GM18873 (cell line): ENCODE data around the gene ASCL5.
A peak's percentile ranks its signal among the peaks of the same experiment; 100 is the strongest.

Experiments used
- ATAC-seq: cut with Tn5 transposase; IDR thresholded peaks from one replicate; pipeline ENCODE4 v1.9.1; 2021; ENCODE audit warnings: mild to moderate bottlenecking, moderate library complexity, moderate number of reproducible peaks; ENCODE audit not compliant: unreplicated experiment, low FRiP score

Gene ASCL5

DNA sequence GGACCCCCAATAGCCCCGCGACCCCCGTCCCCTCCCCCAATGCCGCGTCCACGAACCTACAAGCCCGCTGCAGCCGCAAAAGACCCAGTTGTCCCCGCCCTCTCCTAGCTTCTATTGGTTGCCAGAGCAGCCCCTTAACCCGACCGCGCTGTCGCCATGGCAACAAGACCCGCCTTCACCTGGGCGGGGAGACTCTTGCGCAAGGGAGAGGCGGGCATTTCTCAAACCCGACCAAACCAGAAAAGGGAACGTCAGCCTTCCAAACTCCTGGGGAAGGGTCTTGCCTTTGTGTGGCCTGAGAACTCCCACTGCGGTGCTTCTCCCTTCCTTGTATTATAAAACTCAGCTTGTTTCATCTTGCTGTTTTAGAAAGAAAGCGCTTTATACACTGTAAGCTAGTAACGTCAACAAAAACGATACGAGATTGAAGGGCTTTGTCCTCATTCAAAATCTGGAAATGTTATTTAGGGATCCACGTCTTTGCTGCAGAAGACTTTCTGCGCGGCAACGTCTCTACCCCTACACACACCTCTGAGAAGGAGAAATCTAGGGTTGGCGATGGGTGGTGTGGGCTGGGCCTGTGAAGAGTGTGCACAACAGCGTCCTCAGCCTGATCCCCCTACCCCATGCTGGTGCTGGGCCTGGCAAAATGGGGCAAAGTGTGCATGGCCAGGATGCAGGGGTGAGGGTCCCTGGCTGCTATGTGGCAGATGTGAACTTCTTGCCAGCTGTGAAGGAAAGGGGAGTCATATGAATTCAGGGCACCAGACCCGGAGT, 27.6 kb upstream of the ASCL5 start, which contains the start of gene TMEM9:
Gene TMEM9, minus strand, starts transcription at position 86 of the 777 bp plus-strand sequence. CDS start 551 bp downstream, outside the sequence.
- ATAC-seq = peak; percentile 82

- peak; percentile 37 for ATAC-seq
These were observed 26.7 kb upstream of the ASCL5 start for GRCh38 chr1:201153474-201154388.

- ATAC-seq = no peak
These were observed 22.4 kb upstream of the ASCL5 start for GRCh38 chr1:201149400-201149799.

DNA sequence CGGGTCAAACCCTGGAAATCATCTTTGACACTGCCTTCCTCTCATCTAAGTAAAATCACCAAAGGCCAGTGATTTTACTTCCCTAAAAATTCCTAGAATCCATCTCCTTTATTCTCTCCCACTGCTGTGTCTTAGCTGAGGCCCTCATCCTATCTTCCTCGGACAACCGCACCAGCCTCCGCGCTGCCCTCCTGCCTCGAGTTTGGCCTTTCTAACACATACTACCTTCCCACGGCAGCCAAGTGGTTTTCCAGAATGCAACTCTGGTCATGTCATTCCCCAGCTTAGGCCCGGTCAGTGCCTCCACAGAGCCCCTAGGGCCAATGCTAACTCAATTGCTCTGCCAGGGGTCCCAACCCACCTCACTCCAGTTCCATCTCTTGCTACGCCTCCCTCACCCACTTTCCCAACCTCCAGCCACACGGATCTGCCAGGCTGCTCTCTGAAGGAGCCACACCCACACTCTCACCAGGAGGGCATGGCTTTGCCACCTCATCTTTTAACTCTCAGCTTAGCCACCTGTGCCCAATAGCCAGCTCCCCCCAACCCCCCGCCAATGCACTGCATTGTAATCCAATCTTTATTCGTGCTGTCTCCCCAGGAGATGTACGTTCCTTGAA, 20.5 kb upstream of the ASCL5 start:
- ATAC-seq = no peak

- ATAC-seq = no peak
These were observed 19.8 kb upstream of the ASCL5 start for GRCh38 chr1:201146626-201147390.

DNA sequence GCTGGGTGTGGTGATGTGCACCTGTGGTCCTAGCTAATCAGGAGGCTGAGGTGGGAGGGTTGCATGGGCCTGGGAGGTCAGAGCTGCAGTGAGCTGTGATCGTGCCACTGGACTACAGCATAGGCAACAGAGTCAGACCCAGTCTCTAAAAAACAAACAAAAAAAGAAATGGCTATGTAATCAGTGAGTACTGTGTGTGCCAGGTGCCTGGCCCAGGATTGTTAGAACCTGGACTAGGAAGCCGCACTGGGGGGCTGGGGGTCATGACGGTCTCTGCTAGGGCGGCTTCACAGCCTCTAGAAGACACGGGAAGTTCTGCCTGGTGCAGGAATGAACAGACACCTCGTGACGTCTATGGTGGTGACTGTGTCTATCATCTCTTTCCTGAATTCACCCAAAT, 18.8 kb upstream of the ASCL5 start:
- no peak for ATAC-seq

- ATAC-seq = no peak
These were observed 18.1 kb upstream of the ASCL5 start for GRCh38 chr1:201145132-201145531.

DNA sequence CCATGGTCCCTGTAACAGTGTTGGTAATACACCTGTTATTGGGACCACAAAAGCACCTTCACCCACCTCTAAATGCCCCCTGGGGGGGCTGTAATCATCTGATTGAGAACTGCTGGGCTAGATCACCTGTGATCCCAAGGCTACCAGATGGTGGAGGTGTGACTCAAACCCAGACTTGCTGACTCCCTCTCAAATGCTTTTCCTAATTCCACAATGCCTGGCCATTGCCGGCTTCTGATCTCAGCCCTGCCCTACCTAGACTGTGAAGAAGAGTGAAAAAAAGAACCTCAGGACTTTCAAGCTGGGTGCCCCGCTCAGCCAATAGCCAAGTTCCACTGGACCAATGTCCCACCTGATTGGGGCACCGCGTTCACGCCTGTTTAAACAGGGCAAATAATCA, 17.7 kb upstream of the ASCL5 start:
- ATAC-seq = no peak

DNA sequence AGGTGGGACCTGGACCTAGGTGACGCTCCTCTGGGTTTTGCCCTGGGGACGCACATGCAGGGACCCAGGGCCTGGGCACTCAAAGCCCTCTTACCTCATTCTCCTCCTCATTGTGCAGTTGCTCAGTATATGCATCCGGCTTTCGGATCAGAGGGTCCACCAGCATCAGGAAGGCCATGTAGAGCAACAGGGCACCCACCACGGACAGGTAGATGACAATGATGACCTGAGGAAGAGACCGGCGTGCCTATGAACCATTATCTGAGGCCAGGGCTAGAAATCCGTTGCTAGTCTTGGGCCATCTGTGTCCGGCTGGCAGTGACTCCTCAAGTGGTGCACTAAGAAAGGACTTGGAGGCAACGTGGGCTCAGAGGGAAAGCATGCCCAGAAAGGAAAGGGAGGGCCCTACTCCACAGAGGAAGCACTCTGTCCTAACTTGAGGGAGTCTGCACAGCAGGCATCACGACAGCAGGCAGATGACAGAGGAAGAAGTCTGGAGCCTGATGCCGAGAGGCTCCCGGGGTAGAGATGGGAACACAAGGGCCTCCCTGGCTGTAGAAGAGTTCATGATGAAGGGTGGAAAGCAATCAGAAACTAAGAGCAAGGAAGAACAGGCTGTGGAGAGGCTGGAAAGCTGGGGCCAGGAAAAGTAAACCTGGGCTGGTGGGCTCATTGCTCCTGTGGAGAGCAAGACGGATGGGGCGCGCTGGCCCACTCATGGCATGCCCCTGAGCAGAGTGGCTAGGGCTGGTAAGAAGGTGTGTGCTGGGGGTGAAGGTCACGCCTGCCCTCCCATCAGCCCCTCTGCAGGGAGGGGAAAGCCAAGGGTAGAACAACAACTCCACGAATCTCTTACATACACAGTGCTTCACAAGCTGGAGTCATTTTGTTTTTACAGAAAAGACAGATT, 17.0 kb upstream of the ASCL5 start:
- ATAC-seq = no peak

DNA sequence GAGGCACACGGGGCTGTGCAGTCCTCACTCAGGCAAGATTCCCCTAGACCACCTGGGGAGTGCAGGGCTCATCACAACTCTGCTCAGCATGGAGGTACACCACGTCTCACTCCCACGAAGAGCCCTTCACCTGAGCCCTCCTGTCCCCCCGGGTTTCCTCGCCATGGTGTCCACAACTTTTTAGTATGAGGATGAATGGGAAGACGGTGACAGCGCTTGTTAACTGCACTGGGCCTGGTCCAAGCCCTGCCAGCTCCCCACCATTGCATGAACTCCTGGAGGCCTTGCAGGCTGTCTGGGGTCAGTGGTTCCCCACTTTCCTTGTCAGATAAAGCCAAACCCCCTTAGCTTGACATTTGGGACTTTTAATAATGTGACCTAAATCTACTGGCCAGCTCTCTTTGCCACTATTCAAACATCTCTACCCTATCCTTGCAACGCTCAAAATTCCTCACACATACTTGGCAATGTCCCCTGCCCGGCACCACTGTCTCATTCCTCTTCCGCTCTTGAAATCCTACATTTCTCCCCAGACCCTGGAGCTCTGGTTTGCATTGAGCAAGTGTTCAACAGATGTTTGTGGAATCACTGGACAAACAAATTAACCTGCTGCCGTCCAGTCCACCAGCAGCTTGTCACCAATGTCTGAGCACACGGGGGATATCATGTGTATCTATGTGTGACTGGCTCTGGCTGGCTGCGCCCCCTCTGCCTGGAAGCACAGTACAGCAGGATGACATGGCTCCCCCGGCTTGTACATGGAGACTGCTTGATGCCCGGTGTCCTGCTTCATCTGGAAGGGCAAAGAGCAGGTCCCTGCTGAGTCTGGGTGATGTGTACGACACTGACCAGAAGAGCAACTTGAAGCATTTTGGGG, 16.1 kb upstream of the ASCL5 start:
- ATAC-seq = no peak

- no peak for ATAC-seq
These were observed 15.2 kb upstream of the ASCL5 start for GRCh38 chr1:201142011-201142848.

GRCh38 chr1:201141418-201141817, 14.4 kb upstream of the ASCL5 start:
- no peak for ATAC-seq

GRCh38 chr1:201140941-201141260, 13.9 kb upstream of the ASCL5 start:
- ATAC-seq = no peak

GRCh38 chr1:201140235-201140940, 13.4 kb upstream of the ASCL5 start:
- ATAC-seq = no peak

DNA sequence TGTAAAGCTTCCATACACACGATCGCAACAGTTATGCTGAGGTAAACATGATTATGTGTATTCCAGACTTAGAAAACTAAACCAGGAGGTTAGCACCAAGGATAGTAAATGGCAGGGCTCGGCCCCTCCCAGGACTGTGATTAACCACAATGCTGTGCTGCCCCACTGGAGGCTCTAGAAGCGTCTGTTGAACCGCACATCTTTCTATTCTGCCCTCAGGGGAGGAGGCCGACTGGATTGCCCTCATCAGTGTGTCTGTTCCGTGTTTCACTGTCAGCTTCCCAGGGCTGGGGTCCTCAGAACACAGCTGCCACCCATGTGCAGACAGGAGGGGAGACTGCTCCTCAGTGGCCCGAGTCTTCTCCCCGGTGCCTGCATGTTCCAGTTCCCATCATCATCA, 12.8 kb upstream of the ASCL5 start:
- ATAC-seq = no peak

GRCh38 chr1:201139306-201139705, 12.3 kb upstream of the ASCL5 start:
- no peak for ATAC-seq

GRCh38 chr1:201138311-201138840, 11.4 kb upstream of the ASCL5 start:
- no peak for ATAC-seq
